Liver (tissue), 9 donors: ENCODE results near the gene UBA3. TPM values are rescaled to one million over a fixed set of nuclear protein-coding genes. Genes with fewer than 3 reads are reported as not detected.

Source experiments
- DNase-seq: peaks from one replicate; pipeline ENCODE4 v3.0.0-alpha.2; 2017; ENCODE audit warnings: low spot score
- H3K27ac ChIP-seq, 2 donors: one replicate each; pipeline ENCODE4 v1.7.0; 2013; ENCODE audit warnings: inconsistent platforms in 2 of 2, low read length in 2 of 2, control low read depth in 1 of 2, low read depth in 1 of 2, mild to moderate bottlenecking in 1 of 2
- H3K27me3 ChIP-seq, 4 donors: one replicate each; pipeline versions ENCODE4 v1.6.1 to v1.7.0; 2013; ENCODE audit warnings: low read length in 3 of 4, inconsistent platforms in 1 of 4, mild to moderate bottlenecking in 1 of 4, moderate library complexity in 1 of 4; ENCODE audit not compliant: control insufficient read depth in 4 of 4, insufficient read depth in 4 of 4
- H3K36me3 ChIP-seq, 4 donors: one replicate each; pipeline versions ENCODE4 v1.6.1 to v1.7.0; 2013; ENCODE audit warnings: low read length in 3 of 4, mild to moderate bottlenecking in 3 of 4, low read depth in 1 of 4, moderate library complexity in 1 of 4; ENCODE audit not compliant: control insufficient read depth in 4 of 4, insufficient read depth in 3 of 4
- H3K4me1 ChIP-seq, 4 donors: one replicate each; pipeline versions ENCODE4 v1.6.1 to v1.7.0; 2013; ENCODE audit warnings: low read length in 3 of 4, mild to moderate bottlenecking in 3 of 4, moderate library complexity in 1 of 4; ENCODE audit not compliant: control insufficient read depth in 4 of 4, insufficient read depth in 4 of 4
- H3K4me3 ChIP-seq, 3 donors: one replicate each; pipeline versions ENCODE4 v1.6.1 to v1.7.0; 2013; ENCODE audit warnings: low read length in 3 of 3, control low read depth in 1 of 3, low read depth in 1 of 3, mild to moderate bottlenecking in 1 of 3
- H3K9ac ChIP-seq, 2 donors: one replicate each; pipeline ENCODE4 v1.7.0; 2013; ENCODE audit warnings: low read length in 2 of 2, mild to moderate bottlenecking in 2 of 2, moderate library complexity in 2 of 2, control low read depth in 1 of 2, low read depth in 1 of 2
- H3K9me3 ChIP-seq, 4 donors: one replicate each; pipeline versions ENCODE4 v1.6.1 to v1.7.0; 2013; ENCODE audit warnings: low read length in 3 of 4; ENCODE audit not compliant: control insufficient read depth in 4 of 4
- ATF3 ChIP-seq: IDR thresholded peaks from 2 replicates; pipeline ENCODE4 v1.6.1; 2016; ENCODE audit warnings: antibody characterized with exemption
- CTCF ChIP-seq: fragments of 150-350 bp; IDR thresholded peaks from 2 replicates; pipeline ENCODE4 v1.5.1; 2017; ENCODE audit warnings: improper control_type of control experiment, low read depth, low read length; ENCODE audit not compliant: missing input control
- EGR1 ChIP-seq, 2 donors: IDR thresholded peaks; 2 replicates each; pipeline ENCODE4 v1.6.1; 2016 to 2018; ENCODE audit warnings: antibody characterized with exemption in 2 of 2, low read depth in 2 of 2
- FOXA1 ChIP-seq: IDR thresholded peaks from 2 replicates; pipeline ENCODE4 v1.6.1; 2016; ENCODE audit warnings: antibody characterized with exemption
- FOXA2 ChIP-seq: IDR thresholded peaks from 2 replicates; pipeline ENCODE4 v1.6.1; 2016; ENCODE audit warnings: antibody characterized with exemption
- GABPA ChIP-seq, 2 donors: IDR thresholded peaks in 1 of 2; conservative IDR thresholded peaks in 1 of 2; 2 replicates each; pipeline ENCODE4 v1.6.1; 2016; ENCODE audit warnings: antibody characterized with exemption in 2 of 2, mild to moderate bottlenecking in 1 of 2, moderate library complexity in 1 of 2
- HNF4A ChIP-seq, 2 donors: conservative IDR thresholded peaks; 2 replicates each; pipeline ENCODE4 v1.6.1; 2016; ENCODE audit warnings: antibody characterized with exemption in 2 of 2, mild to moderate bottlenecking in 2 of 2
- HNF4G ChIP-seq: IDR thresholded peaks from 2 replicates; pipeline ENCODE4 v1.6.1; 2016; ENCODE audit warnings: antibody characterized with exemption
- JUND ChIP-seq, 2 donors: IDR thresholded peaks; 2 replicates each; pipeline ENCODE4 v1.6.1; 2016; ENCODE audit warnings: antibody characterized with exemption in 2 of 2
- MAX ChIP-seq: IDR thresholded peaks from 2 replicates; pipeline ENCODE4 v1.6.1; 2016; ENCODE audit warnings: antibody characterized with exemption
- NR2F2 ChIP-seq: IDR thresholded peaks from 2 replicates; pipeline ENCODE4 v1.6.1; 2016; ENCODE audit warnings: antibody characterized with exemption
- RAD21 ChIP-seq, 2 donors: IDR thresholded peaks; 2 replicates each; pipeline ENCODE4 v1.6.1; 2016; ENCODE audit warnings: antibody characterized with exemption in 2 of 2, mild to moderate bottlenecking in 2 of 2
- REST ChIP-seq: IDR thresholded peaks from 2 replicates; pipeline ENCODE4 v1.6.1; 2016; ENCODE audit warnings: antibody characterized with exemption, mild to moderate bottlenecking
- RXRA ChIP-seq, 2 donors: IDR thresholded peaks; 2 replicates each; pipeline ENCODE4 v1.6.1; 2017 to 2018; ENCODE audit warnings: antibody characterized with exemption in 2 of 2, mild to moderate bottlenecking in 1 of 2
- SP1 ChIP-seq: IDR thresholded peaks from 2 replicates; pipeline ENCODE4 v1.6.1; 2018; ENCODE audit warnings: antibody characterized with exemption, mild to moderate bottlenecking
- TAF1 ChIP-seq: conservative IDR thresholded peaks from 2 replicates; pipeline ENCODE4 v1.6.1; 2016; ENCODE audit warnings: antibody characterized with exemption, mild to moderate bottlenecking
- YY1 ChIP-seq: IDR thresholded peaks from 2 replicates; pipeline ENCODE4 v1.6.1; 2016; ENCODE audit warnings: antibody characterized with exemption, mild to moderate bottlenecking
- ZBTB33 ChIP-seq: IDR thresholded peaks from 2 replicates; pipeline ENCODE4 v1.6.1; 2016; ENCODE audit warnings: antibody characterized with exemption
- WGBS: extraction: QIAGEN DNeasy Blood & Tissue Kit; methylation state at CpG from one replicate; pipeline ENCODE4 v1.1.7; 2013; 5-methylcytosine and 5-hydroxymethylcytosine counted together
- polyA plus RNA-seq, 2 donors: library from polyadenylated mRNA; stranded (reverse) in 1 of 2; unstranded in 1 of 2; fragments of 200-250 nt in 1 of 2; fragments of >200 nt in 1 of 2; fragmentation: Nextera tagmentation in 1 of 2; extraction: Ambion mirVana in 1 of 2; gene quantifications; one replicate each; pipeline versions ENCODE4 v1.2.1 to v1.2.3, GENCODE V29; 2013 to 2015
- total RNA-seq, 2 donors: library from RNA; depleted of rRNA; stranded (reverse); fragments of >200 nt; gene quantifications; one replicate each; pipeline ENCODE4 v1.2.3, GENCODE V29; 2014
- donor health status: healthy.
- donor health status: healthy.
- donor health status: healthy.
- donor health status: healthy.
- donor health status: healthy.

The UBA3 gene
- total and polyA plus RNA-seq, 4 donors, result 13.1 to 34.4 (median 26.4) TPM

GRCh38 chr3:69096299-69096698 lies 16.1 kb upstream of the UBA3 start:
- peaks cover 5 to 26% (median 22%) of the 10 kb centered on the region in 4 donors for H3K4me1 ChIP-seq
- TF ChIP-seq MAX, result no peak
- no peak for TF ChIP-seq GABPA (IDR thresholded peaks at IDR 0.05 in 1 of 2, conservative IDR thresholded peaks at IDR 0.05 in 1 of 2)
- TF ChIP-seq FOXA2, result no peak
- no peak for TF ChIP-seq SP1
- no peak for TF ChIP-seq RAD21 (IDR thresholded peaks at IDR 0.05)
- no peak for TF ChIP-seq YY1
- TF ChIP-seq EGR1 (IDR thresholded peaks at IDR 0.05; ENCODE audit: low read depth in 2 of 2), result no peak
- no peak for TF ChIP-seq CTCF
- TF ChIP-seq NR2F2, result no peak
- no peak for TF ChIP-seq ZBTB33
- TF ChIP-seq JUND (IDR thresholded peaks at IDR 0.05), result no peak
- no peak for TF ChIP-seq HNF4G
- no peak for TF ChIP-seq TAF1
- TF ChIP-seq REST, result no peak
- no peak for TF ChIP-seq FOXA1
- no peak for TF ChIP-seq HNF4A (conservative IDR thresholded peaks at IDR 0.05)
- no peaks in the 10 kb centered on the region for H3K9me3 ChIP-seq
- H3K9ac ChIP-seq, result no peak overlapping the region
- 95% methylated on average over 4 of the region's 5 CpGs for WGBS
- DNase-seq, result no peak
- H3K27ac ChIP-seq, result no peak overlapping the region
- no peaks in the 10 kb centered on the region for H3K36me3 ChIP-seq
- H3K4me3 ChIP-seq, result no peak overlapping the region
- no peaks in the 10 kb centered on the region for H3K27me3 ChIP-seq

GRCh38 chr3:69095636-69096035 lies 15.5 kb upstream of the UBA3 start:
- TF ChIP-seq REST (no peak), JUND (IDR thresholded peaks at IDR 0.05) (no peak), HNF4G (no peak), ATF3 (no peak), YY1 (no peak), SP1 (no peak), MAX (no peak), FOXA1 (no peak), CTCF (no peak), RXRA (IDR thresholded peaks at IDR 0.05) (no peak)
- Histone ChIP-seq H3K36me3 (no peaks in the 10 kb centered on the region), H3K27ac (no peak overlapping the region), H3K4me1 (peaks cover 5 to 27% (median 25%) of the 10 kb centered on the region in 4 donors), H3K9ac (no peak overlapping the region), H3K4me3 (no peak overlapping the region), H3K27me3 (no peaks in the 10 kb centered on the region), H3K9me3 (no peaks in the 10 kb centered on the region)
- DNase-seq, result no peak
- 86% methylated on average over 5 of the region's 5 CpGs for WGBS
